Measurements from ENCODE around the gene RAB19.

DNA sequence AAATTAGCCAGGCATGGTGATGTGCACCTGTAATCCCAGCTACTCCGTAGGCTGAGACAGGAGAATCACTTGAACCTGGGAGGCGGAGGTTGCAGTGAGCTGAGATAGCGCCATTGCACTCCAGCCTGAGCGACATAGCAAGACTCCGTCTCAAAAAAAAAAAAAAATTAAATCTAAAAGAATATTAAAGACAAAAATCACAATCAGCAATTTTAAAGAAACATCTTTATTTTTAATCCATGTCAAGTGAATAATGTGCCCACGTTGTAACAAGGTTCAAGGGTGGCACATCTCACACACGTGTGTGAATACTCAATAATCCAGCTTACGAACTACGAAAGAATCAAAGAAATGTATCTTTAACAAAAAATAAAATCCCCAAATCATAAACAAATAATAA lies 28.5 kb upstream of the RAB19 start:
- TF ChIP-seq EZH2 (IDR thresholded peaks at IDR 0.05; ENCODE audit: low read depth, low read length, severe bottlenecking) (no peak), YY1 (IDR thresholded peaks at IDR 0.05; ENCODE audit: low read depth, low read length) (no peak), BRCA1 (IDR thresholded peaks at IDR 0.05; ENCODE audit: low read depth, low read length) (no peak), MAFK (IDR thresholded peaks at IDR 0.05; ENCODE audit: low read depth, low read length) (no peak), RAD21 (IDR thresholded peaks at IDR 0.05 in 1 of 2, conservative IDR thresholded peaks at IDR 0.05 in 1 of 2; ENCODE audit: low read depth in 2 of 2, low read length in 2 of 2) (no peak)

All from H1 (cell line).